ENCODE data around the gene BICRAL.
"Not testable (repeated sequence)": the region's sequence is repeated elsewhere in the genome, so short reads cannot be mapped to it uniquely, and the experiment has no call there.

The BICRAL gene

GRCh38 chr6:42779521-42779920 is 2.3 kb upstream of the BICRAL start:
- Mint-ChIP-seq H3K27me3 (ENCODE audit: low read depth) (no peaks in the 10 kb centered on the region), H3K36me3 (ENCODE audit: low read depth) (peaks cover 18% of the 10 kb centered on the region), H3K9me3 (no peaks in the 10 kb centered on the region), H3K4me3 (no peak overlapping the region), H3K27ac (peak overlapping the region; percentile 27), H3K4me1 (ENCODE audit: low read depth) (peaks cover 39% of the 10 kb centered on the region)

- Mint-ChIP-seq H3K27me3 (ENCODE audit: low read depth) (no peaks in the 10 kb centered on the region), H3K4me3 (peak overlapping the region; percentile 97), H3K27ac (peak overlapping the region; percentile 100), H3K9me3 (no peaks in the 10 kb centered on the region), H3K4me1 (ENCODE audit: low read depth) (peaks cover 36% of the 10 kb centered on the region), H3K36me3 (ENCODE audit: low read depth) (peaks cover 25% of the 10 kb centered on the region)
These were observed 381 bp upstream of the BICRAL start for GRCh38 chr6:42781546-42781795.

GRCh38 chr6:42782689-42783176 is 881 bp downstream of the BICRAL start:
- Mint-ChIP-seq H3K4me3 (peak overlapping the region; percentile 97), H3K36me3 (ENCODE audit: low read depth) (peaks cover 20% of the 10 kb centered on the region), H3K27ac (peak overlapping the region; percentile 100), H3K27me3 (ENCODE audit: low read depth) (no peaks in the 10 kb centered on the region), H3K9me3 (no peaks in the 10 kb centered on the region), H3K4me1 (ENCODE audit: low read depth) (peaks cover 24% of the 10 kb centered on the region)

- H3K27me3 Mint-ChIP-seq (ENCODE audit: low read depth), result no peaks in the 10 kb centered on the region
- peaks cover 21% of the 10 kb centered on the region for H3K36me3 Mint-ChIP-seq (ENCODE audit: low read depth)
- H3K27ac Mint-ChIP-seq, result peak overlapping the region; percentile 96
These were observed 1.5 kb downstream of the BICRAL start for GRCh38 chr6:42783177-42783875.

GRCh38 chr6:42783876-42784642 is 2.2 kb downstream of the BICRAL start:
- H3K27ac Mint-ChIP-seq, result peak overlapping the region; percentile 96
- H3K4me3 Mint-ChIP-seq, result peak overlapping the region; percentile 94
- H3K9me3 Mint-ChIP-seq, result no peaks in the 10 kb centered on the region
- peaks cover 23% of the 10 kb centered on the region for H3K36me3 Mint-ChIP-seq (ENCODE audit: low read depth)
- peaks cover 30% of the 10 kb centered on the region for H3K4me1 Mint-ChIP-seq (ENCODE audit: low read depth)
- no peaks in the 10 kb centered on the region for H3K27me3 Mint-ChIP-seq (ENCODE audit: low read depth)

More at GRCh38 chr6:42783177-42783875, 1.5 kb downstream of the BICRAL start:
- Mint-ChIP-seq H3K4me3 (peak overlapping the region; percentile 94), H3K9me3 (no peaks in the 10 kb centered on the region), H3K4me1 (ENCODE audit: low read depth) (peaks cover 26% of the 10 kb centered on the region)

- Mint-ChIP-seq H3K27ac (peak overlapping the region; percentile 96), H3K4me1 (ENCODE audit: low read depth) (peaks cover 33% of the 10 kb centered on the region), H3K9me3 (no peaks in the 10 kb centered on the region), H3K36me3 (ENCODE audit: low read depth) (peaks cover 28% of the 10 kb centered on the region), H3K27me3 (ENCODE audit: low read depth) (no peaks in the 10 kb centered on the region), H3K4me3 (peak overlapping the region; percentile 94)
These were observed 3.1 kb downstream of the BICRAL start for GRCh38 chr6:42784717-42785498.

GRCh38 chr6:42786525-42786985 is 4.7 kb downstream of the BICRAL start:
- H3K36me3 Mint-ChIP-seq (ENCODE audit: low read depth), result peaks cover 30% of the 10 kb centered on the region
- no peaks in the 10 kb centered on the region for H3K9me3 Mint-ChIP-seq
- H3K4me3 Mint-ChIP-seq, result no peak overlapping the region
- H3K4me1 Mint-ChIP-seq (ENCODE audit: low read depth), result peaks cover 30% of the 10 kb centered on the region
- H3K27me3 Mint-ChIP-seq (ENCODE audit: low read depth), result no peaks in the 10 kb centered on the region
- no peak overlapping the region for H3K27ac Mint-ChIP-seq

GRCh38 chr6:42787063-42787472 is 5.2 kb downstream of the BICRAL start:
- Mint-ChIP-seq H3K9me3 (no peaks in the 10 kb centered on the region), H3K4me1 (ENCODE audit: low read depth) (peaks cover 30% of the 10 kb centered on the region), H3K27me3 (ENCODE audit: low read depth) (no peaks in the 10 kb centered on the region), H3K27ac (no peak overlapping the region), H3K36me3 (ENCODE audit: low read depth) (peaks cover 28% of the 10 kb centered on the region), H3K4me3 (no peak overlapping the region)

- H3K4me1 Mint-ChIP-seq (ENCODE audit: low read depth), result peaks cover 30% of the 10 kb centered on the region
- peaks cover 27% of the 10 kb centered on the region for H3K36me3 Mint-ChIP-seq (ENCODE audit: low read depth)
- no peaks in the 10 kb centered on the region for H3K9me3 Mint-ChIP-seq
- no peaks in the 10 kb centered on the region for H3K27me3 Mint-ChIP-seq (ENCODE audit: low read depth)
- no peak overlapping the region for H3K4me3 Mint-ChIP-seq
- H3K27ac Mint-ChIP-seq, result no peak overlapping the region
These were observed 6.8 kb downstream of the BICRAL start for GRCh38 chr6:42788671-42789070.

- no peaks in the 10 kb centered on the region for H3K27me3 Mint-ChIP-seq (ENCODE audit: low read depth)
- H3K36me3 Mint-ChIP-seq (ENCODE audit: low read depth), result peaks cover 16% of the 10 kb centered on the region
- no peak overlapping the region for H3K4me3 Mint-ChIP-seq
- H3K27ac Mint-ChIP-seq, result no peak overlapping the region
- H3K4me1 Mint-ChIP-seq (ENCODE audit: low read depth), result peaks cover 17% of the 10 kb centered on the region
- no peaks in the 10 kb centered on the region for H3K9me3 Mint-ChIP-seq
These were observed 8.8 kb downstream of the BICRAL start for GRCh38 chr6:42790549-42791181.

- H3K27ac Mint-ChIP-seq, result no peak overlapping the region
- peaks cover 13% of the 10 kb centered on the region for H3K36me3 Mint-ChIP-seq (ENCODE audit: low read depth)
- no peak overlapping the region for H3K4me3 Mint-ChIP-seq
- H3K9me3 Mint-ChIP-seq, result no peaks in the 10 kb centered on the region
- no peaks in the 10 kb centered on the region for H3K27me3 Mint-ChIP-seq (ENCODE audit: low read depth)
- H3K4me1 Mint-ChIP-seq (ENCODE audit: low read depth), result peaks cover 22% of the 10 kb centered on the region
These were observed 10.0 kb downstream of the BICRAL start for GRCh38 chr6:42791706-42792320.

- H3K27me3 Mint-ChIP-seq (ENCODE audit: low read depth), result no peaks in the 10 kb centered on the region
- H3K27ac Mint-ChIP-seq, result no peak overlapping the region
- no peak overlapping the region for H3K4me3 Mint-ChIP-seq
- peaks cover 5% of the 10 kb centered on the region for H3K4me1 Mint-ChIP-seq (ENCODE audit: low read depth)
- H3K9me3 Mint-ChIP-seq, result no peaks in the 10 kb centered on the region
- peaks cover 2% of the 10 kb centered on the region for H3K36me3 Mint-ChIP-seq (ENCODE audit: low read depth)
These were observed 13.8 kb downstream of the BICRAL start for GRCh38 chr6:42795651-42796050.

GRCh38 chr6:42796171-42796570 is 14.3 kb downstream of the BICRAL start:
- H3K36me3 Mint-ChIP-seq (ENCODE audit: low read depth), result peaks cover 2% of the 10 kb centered on the region
- H3K4me3 Mint-ChIP-seq, result no peak overlapping the region
- H3K4me1 Mint-ChIP-seq (ENCODE audit: low read depth), result peaks cover 5% of the 10 kb centered on the region
- no peak overlapping the region for H3K27ac Mint-ChIP-seq
- no peaks in the 10 kb centered on the region for H3K9me3 Mint-ChIP-seq
- H3K27me3 Mint-ChIP-seq (ENCODE audit: low read depth), result no peaks in the 10 kb centered on the region

- H3K36me3 Mint-ChIP-seq (ENCODE audit: low read depth); H3K9me3 Mint-ChIP-seq; H3K4me3 Mint-ChIP-seq; H3K27ac Mint-ChIP-seq; H3K4me1 Mint-ChIP-seq (ENCODE audit: low read depth); H3K27me3 Mint-ChIP-seq (ENCODE audit: low read depth): not testable (repeated sequence)
These were observed 15.8 kb downstream of the BICRAL start for GRCh38 chr6:42797696-42798095.
